Measurements from ENCODE around the gene CXCR3. TPM values are rescaled to one million over a fixed set of nuclear protein-coding genes. Genes with fewer than 3 reads are reported as not detected.

Gene CXCR3
- total and polyA plus RNA-seq, 2 of the 13 experiments (the other 11 are each of a cell fraction or from before 2014, with no cell fraction given) = 0.18 TPM; not detected in 1

- no peaks in the 10 kb centered on the region for H4K20me1 ChIP-seq (ENCODE audit: insufficient read depth, low read length)
- FAIRE-seq = no peak
- no peak for ATAC-seq
- H3K9me3 ChIP-seq (ENCODE audit: low read length) = no peaks in the 10 kb centered on the region
- H3K36me3 ChIP-seq (replicated peaks in 1 of 2; ENCODE audit: control insufficient read depth in 1 of 2, insufficient read depth in 2 of 2, low read length in 2 of 2) = no peaks in the 10 kb centered on the region
- H3K4me3 ChIP-seq (replicated peaks in 1 of 3; ENCODE audit: insufficient read depth in 1 of 3, low read depth in 2 of 3, low read length in 3 of 3) = no peak overlapping the region
- 84% methylated on average over 4 of the region's 6 CpGs for WGBS (ENCODE audit: low lambda C conversion rate)
- in situ Hi-C loops (cut with HindIII; ENCODE audit: extremely low pct_ligation_motif_present, low pct_unique_long_range_greater_than_20kb) (no loop called here), intact Hi-C loops (cut with micrococcal nuclease; ENCODE audit: unreplicated experiment) (loop anchor here (5.0 kb wide), 1 partner anchor 482 kb away; no protein-coding TSS in a partner anchor)
- peaks cover 39% of the 10 kb centered on the region for H3K4me1 ChIP-seq (ENCODE audit: insufficient read depth, low read length)
- no peaks in the 10 kb centered on the region; a peak in 1 of 5 replicates for H3K27me3 ChIP-seq (ENCODE audit: control insufficient read depth in 1 of 2, insufficient read depth in 2 of 2, low read length in 2 of 2)
- no peaks in the 10 kb centered on the region for H3K79me2 ChIP-seq (ENCODE audit: insufficient read depth, low read length)
- H3K27ac ChIP-seq (ENCODE audit: extremely low read length, insufficient read depth, low read length) = no peak overlapping the region
- no peak overlapping the region for H3K4me2 ChIP-seq (ENCODE audit: low read depth, low read length)
- ChIA-PET POLR2A (no interaction called here), CTCF (ENCODE audit: low intra/inter-chr PET ratio, low total read pairs) (no interaction called here)
- no TSS peak for BruUV-seq (replicated peaks)
- H3K9ac ChIP-seq (ENCODE audit: insufficient read depth, low read depth, low read length) = no peak overlapping the region
- no peak overlapping the region for H2AFZ ChIP-seq (ENCODE audit: low read length)
- DNase-seq (ENCODE audit: low spot score) = no peak
- no peak for TF ChIP-seq ZNF891 (CRISPR knock-in tag; IDR thresholded peaks at IDR 0.05)
- no peak for TF ChIP-seq MATR3 (CRISPR knock-in tag; IDR thresholded peaks at IDR 0.05)
- TF ChIP-seq U2AF2 (IDR thresholded peaks at IDR 0.05; ENCODE audit: low read depth, low read length) = no peak
- no peak for TF ChIP-seq ZNF615 (CRISPR knock-in tag; IDR thresholded peaks at IDR 0.05; ENCODE audit: borderline replicate concordance)
- no peak for TF ChIP-seq ZSCAN12 (CRISPR knock-in tag; IDR thresholded peaks at IDR 0.05)
- no peak for TF ChIP-seq ZNF510 (CRISPR knock-in tag; IDR thresholded peaks at IDR 0.05; ENCODE audit: low read depth)
- no peak for TF ChIP-seq NFYC (CRISPR knock-in tag; IDR thresholded peaks at IDR 0.05)
- no peak for TF ChIP-seq ZNF775 (CRISPR knock-in tag; IDR thresholded peaks at IDR 0.05; ENCODE audit: borderline replicate concordance)
- TF ChIP-seq SCMH1 (CRISPR knock-in tag; IDR thresholded peaks at IDR 0.05; ENCODE audit: borderline replicate concordance) = no peak
- TF ChIP-seq GPN1 (CRISPR knock-in tag; IDR thresholded peaks at IDR 0.05; ENCODE audit: borderline replicate concordance) = no peak
- TF ChIP-seq MIER2 (CRISPR knock-in tag; IDR thresholded peaks at IDR 0.05) = no peak
- no peak for TF ChIP-seq E2F1 (CRISPR knock-in tag; IDR thresholded peaks at IDR 0.05)
- no peak for TF ChIP-seq CREM (IDR thresholded peaks at IDR 0.05)
- no peak for TF ChIP-seq CREM (CRISPR knock-in tag; IDR thresholded peaks at IDR 0.05)
- no peak for TF ChIP-seq GMEB2 (CRISPR knock-in tag; IDR thresholded peaks at IDR 0.05; ENCODE audit: low read depth)
- TF ChIP-seq ZNF567 (CRISPR knock-in tag; IDR thresholded peaks at IDR 0.05; ENCODE audit: borderline replicate concordance) = no peak
- TF ChIP-seq, protein P1, sequence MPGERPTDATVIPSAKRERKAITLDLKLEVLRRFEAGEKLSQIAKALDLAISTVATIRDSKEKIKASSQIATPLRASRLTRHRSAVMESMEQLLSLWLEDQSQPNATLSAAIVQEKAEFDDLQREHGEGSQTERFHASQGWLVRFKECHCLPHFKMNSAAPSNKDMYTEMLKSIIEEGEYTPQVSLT (CRISPR knock-in tag; IDR thresholded peaks at IDR 0.05; ENCODE audit: borderline replicate concordance, low read depth) = no peak
- TF ChIP-seq, protein P2, sequence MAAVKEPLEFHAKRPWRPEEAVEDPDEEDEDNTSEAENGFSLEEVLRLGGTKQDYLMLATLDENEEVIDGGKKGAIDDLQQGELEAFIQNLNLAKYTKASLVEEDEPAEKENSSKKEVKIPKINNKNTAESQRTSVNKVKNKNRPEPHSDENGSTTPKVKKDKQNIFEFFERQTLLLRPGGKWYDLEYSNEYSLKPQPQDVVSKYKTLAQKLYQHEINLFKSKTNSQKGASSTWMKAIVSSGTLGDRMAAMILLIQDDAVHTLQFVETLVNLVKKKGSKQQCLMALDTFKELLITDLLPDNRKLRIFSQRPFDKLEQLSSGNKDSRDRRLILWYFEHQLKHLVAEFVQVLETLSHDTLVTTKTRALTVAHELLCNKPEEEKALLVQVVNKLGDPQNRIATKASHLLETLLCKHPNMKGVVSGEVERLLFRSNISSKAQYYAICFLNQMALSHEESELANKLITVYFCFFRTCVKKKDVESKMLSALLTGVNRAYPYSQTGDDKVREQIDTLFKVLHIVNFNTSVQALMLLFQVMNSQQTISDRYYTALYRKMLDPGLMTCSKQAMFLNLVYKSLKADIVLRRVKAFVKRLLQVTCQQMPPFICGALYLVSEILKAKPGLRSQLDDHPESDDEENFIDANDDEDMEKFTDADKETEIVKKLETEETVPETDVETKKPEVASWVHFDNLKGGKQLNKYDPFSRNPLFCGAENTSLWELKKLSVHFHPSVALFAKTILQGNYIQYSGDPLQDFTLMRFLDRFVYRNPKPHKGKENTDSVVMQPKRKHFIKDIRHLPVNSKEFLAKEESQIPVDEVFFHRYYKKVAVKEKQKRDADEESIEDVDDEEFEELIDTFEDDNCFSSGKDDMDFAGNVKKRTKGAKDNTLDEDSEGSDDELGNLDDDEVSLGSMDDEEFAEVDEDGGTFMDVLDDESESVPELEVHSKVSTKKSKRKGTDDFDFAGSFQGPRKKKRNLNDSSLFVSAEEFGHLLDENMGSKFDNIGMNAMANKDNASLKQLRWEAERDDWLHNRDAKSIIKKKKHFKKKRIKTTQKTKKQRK (IDR thresholded peaks at IDR 0.05; ENCODE audit: low read length) = no peak
- no peak for TF ChIP-seq REXO4 (CRISPR knock-in tag; IDR thresholded peaks at IDR 0.05; ENCODE audit: borderline replicate concordance)
Observed at GRCh38 chrX:71634366-71634765, 16.1 kb upstream of the CXCR3 start.

All from HepG2 (cell line).